ENCODE measurements around the gene ERC2.
A peak's percentile ranks its signal among the peaks of the same experiment; 100 is the strongest.

The ERC2 gene

DNA sequence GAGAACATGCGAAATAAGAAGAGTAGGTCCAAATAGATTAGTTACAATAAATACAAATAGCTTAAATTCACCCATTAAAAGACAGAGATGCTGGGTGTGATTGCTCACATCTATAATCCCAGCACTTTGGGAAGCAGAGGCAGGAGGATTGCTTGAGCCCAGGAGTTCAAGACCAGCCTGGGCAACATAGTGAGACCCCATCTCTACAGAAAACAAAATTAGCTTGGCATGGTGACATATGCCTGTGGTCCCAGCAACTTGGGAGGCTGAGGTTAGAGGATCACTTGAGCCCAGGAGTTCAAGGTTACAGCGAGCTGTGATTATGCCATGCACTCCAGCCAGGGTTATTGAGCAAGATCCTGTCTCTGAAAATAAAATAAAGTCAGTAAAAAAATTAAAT lies 872.1 kb downstream of the ERC2 start:
- DNase-seq = no peak

DNA sequence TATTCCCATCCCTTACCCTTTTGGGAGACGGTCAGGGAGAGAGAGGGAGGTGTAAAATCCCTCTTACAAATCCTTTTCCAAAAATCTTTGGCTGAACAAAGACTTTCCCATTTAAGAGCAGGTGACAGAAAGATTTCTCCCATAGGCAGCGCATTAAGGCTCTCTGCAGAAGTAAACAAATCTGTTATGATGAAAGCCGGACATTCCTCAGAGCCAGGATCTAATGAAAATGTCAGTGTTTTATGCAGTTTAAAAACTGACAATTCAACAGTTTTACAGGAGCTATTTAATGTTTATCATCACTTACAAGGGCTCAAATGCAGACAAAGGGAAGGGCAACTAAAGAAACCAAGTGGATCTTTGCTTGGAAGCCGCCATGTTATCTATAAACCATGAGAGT lies 872.8 kb downstream of the ERC2 start:
- no peak for DNase-seq

GRCh38 chr3:55592572-55592971 lies 875.7 kb downstream of the ERC2 start:
- DNase-seq = no peak

GRCh38 chr3:55591888-55592287 lies 876.4 kb downstream of the ERC2 start:
- no peak for DNase-seq

GRCh38 chr3:55588146-55588765 lies 880.0 kb downstream of the ERC2 start:
- no peak for DNase-seq

GRCh38 chr3:55585856-55586255 lies 882.4 kb downstream of the ERC2 start:
- no peak for DNase-seq

GRCh38 chr3:55584716-55585368 lies 883.4 kb downstream of the ERC2 start:
- no peak for DNase-seq

GRCh38 chr3:55584030-55584429 lies 884.2 kb downstream of the ERC2 start:
- no peak for DNase-seq

DNA sequence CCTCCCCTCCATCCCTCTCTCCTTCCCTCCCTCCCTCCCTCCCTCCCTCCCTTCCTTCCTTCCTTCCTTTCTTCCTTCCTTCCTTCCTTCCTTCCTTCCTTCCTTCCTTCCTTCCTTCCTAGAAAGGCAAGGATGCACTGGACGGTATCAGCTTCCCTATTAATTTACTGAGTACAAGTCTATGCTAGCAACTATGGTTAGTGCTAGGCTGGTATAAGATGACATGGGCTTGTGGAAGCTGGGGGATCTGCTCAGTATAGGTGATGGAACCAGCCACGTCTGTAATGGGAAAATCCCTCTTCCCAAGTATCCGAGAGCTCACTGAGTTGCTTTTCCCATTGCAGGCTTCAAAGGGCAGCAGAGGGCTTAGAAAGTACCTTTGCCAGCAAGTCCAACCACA lies 884.8 kb downstream of the ERC2 start:
- no peak for DNase-seq

DNA sequence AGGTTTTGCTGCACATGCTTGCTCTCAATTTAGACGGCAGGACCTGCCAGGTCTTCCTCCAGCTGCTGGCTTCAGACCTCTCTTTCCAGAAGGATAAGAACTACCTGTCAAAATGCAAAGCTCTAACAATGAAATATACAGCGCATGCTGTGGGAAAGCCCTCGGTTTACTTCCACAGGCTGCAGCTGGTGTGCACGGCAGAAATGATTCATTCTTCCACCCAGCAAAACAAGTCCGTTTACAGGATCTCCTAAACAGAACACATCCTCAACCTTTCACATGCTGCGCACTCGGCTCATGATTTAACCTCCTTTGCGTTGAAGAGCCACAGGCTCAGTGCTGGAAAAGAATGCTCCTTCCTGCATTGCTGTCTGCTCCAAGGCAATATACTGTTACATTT lies 888.8 kb downstream of the ERC2 start:
- DNase-seq = no peak

DNA sequence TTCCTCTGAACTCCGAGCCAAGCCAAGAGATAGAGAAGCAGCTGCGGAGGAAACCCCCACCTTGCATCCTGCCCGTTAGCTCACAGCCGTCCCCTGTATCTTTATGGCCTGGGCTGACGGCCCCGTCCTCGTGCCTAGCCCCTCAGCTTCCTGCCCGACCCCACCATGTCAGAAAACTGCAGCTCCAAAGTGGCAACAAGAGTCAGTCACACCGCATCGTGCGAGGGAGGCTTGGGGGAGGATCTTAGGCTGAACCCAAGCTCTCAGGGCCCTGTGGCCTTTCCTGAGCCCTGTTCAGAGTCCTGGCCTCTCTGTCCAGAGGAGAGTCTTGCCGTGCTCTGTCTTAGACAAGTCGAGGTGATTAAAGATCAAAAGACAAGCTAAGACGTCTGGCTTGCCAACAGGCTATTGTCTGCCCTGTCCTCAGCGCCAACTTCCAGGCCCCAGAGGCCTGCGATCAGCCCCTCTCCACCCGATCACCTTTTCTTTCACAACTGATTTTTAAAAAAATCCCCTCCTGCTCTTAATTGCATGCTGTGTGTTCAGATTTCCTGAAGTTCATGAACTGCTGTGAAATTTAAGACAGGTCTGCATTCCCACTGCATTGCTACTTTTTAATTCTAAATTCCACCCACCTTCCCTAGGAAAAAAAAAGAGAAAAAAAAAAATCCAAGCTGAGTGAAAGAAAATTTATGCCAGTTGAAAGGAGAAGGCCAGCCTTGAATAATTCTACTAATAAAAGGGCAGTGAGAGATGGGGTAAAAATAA lies 891.5 kb downstream of the ERC2 start:
- no peak for DNase-seq

GRCh38 chr3:55574671-55575070 lies 893.6 kb downstream of the ERC2 start:
- no peak for DNase-seq

DNA sequence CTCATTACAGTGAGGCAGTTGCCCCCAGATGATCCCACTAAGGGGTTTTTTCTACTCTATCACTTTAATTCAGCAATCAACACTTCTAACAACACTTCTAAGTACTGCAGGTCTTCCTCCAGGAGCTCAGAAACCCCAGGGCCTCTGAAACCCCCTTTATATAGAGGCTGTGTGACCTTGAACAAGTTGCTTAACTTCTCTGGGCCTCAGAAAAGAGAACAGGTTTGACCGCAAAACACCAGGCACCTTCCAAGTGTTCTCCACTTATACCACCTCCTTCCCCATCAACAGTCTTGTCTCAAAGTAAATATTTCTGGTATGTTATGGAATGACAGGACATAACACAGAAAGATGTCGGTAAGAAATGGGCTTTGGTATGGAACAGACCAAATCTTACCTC lies 895.5 kb downstream of the ERC2 start:
- DNase-seq = no peak

- peak; percentile 3 for DNase-seq
These were observed 896.4 kb downstream of the ERC2 start for GRCh38 chr3:55571913-55572312.

DNA sequence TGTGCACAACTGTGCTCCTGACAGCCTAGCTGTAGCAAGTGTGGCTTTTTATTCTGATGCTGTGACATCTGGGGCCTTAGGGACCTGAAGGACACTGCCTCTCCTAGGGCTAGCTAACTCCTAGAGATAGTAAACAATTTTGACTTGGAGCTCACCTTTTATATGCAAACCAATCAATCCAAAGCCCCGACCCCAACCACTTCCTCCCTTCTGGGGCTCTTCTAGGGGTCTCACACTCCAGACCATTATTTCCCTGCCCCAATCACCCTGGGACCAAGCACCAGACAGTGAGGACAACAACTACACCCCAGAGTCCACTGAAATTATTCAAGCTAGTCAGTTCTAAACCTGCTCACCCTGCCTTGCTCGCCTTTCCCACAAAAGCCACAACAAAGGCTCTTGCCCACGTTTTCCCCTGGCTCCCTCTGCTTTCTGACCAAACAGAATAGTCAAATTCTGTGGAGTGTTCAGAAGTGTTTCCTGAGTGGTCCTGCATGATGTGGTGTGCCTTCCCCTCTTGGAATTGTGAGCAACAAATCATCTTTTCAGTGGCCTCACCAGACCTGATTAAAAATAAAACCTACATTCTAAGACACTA lies 897.0 kb downstream of the ERC2 start:
- DNase-seq = no peak

DNA sequence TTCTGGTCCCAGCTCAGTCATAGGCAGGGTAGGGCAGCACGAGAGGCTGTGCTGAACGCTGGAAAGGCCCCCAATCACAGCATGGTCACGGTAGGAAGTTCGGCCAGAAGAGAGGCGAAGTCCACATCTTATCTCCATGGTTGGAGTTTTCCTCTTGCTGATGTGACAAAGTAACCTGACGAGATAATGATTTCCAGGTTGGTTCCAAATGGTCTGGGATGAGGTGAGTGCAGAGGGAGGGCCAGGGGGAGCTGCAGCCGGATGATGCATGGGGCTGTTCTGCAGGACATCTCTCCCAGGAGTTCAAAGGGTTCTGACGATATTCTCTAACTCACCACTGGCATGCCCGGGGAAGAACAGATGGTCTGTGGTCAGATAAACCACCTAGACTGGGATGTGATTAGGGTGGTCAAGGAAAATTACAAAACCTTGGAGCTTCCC lies 898.0 kb downstream of the ERC2 start:
- DNase-seq = no peak

GRCh38 chr3:55569033-55569599 lies 899.2 kb downstream of the ERC2 start:
- DNase-seq = no peak

GRCh38 chr3:55567615-55568014 lies 900.7 kb downstream of the ERC2 start:
- DNase-seq = no peak

DNA sequence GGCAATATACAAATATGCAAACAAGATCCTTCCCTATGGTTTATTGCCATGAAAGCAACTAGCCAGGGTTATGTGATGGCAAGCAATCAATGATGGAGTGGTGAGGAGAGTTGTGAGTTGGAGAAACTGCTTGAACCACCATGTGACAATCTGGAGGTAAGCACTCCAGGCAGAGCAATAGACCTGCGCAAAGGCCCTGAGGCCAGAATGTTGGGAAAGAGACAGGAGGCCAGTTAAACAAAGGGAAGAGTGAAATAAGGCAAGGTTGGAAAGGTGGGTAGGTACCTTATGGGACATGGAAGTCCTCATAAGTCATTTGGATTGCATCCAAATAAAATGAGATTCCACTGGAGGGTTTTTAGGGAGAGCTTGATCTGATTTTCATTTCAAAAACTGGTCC lies 901.1 kb downstream of the ERC2 start:
- DNase-seq = no peak

DNA sequence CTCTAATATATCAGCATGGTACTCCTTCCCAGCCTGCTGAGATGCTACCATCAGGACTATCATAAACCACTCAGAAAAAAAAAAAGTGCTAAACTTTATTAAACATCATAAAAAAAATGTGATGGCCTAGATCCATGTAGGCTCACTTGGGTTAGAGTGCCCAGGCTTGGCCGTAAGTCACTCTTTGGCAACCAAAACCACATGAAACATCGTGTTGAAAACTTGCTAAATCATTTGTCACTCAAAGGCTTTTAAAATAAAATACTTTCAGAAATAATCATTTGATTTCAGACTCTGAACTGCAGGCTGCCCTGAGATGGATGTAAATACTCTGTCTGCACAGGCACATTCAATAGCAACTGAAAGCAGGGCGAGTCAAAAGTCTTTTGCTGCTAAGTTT lies 902.7 kb downstream of the ERC2 start:
- no peak for DNase-seq

DNA sequence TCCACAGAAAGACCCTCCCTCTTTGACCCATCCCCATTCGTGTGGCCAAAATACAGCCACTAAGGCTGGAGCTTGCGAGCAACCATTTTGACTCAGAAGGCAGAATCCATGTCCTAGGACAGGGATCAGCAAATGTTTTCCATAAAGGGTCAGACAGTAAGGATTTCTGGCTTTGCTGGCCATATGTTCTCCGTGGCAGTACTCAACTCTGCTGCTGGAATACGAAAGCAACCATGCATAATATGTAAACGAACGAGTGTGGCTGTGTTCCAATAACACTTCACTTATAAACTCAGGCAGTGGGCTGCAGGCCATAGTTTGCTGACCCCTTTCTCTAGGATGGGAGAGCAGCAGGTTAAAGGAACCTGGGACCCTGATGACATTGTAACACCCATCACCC lies 903.5 kb downstream of the ERC2 start:
- DNase-seq = no peak

DNA sequence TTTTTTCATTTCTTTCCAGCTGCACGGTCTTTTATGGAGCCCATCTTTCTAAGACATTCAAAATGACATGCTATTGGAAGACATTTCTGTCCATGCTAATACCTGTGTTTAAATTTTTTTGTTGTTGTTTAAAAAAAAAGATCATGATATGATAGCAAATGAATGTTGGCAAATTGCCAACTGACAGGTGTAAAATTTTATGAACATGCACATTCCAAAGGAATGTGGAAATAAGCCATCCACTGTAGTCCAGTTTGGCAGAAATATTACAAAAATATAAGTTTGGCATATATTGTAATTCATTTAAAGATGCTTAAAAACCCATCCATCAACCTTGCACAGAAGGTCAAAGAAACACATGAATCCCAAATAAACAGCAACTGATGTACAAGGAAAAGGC lies 905.6 kb downstream of the ERC2 start:
- no peak for DNase-seq
